ENCODE data around the gene DUOX1. TPM values are rescaled to one million over a fixed set of nuclear protein-coding genes. Genes with fewer than 3 reads are reported as not detected.

Gene DUOX1
- total and polyA plus RNA-seq, 12 donors: 0.14 to 0.99 (median 0.61) TPM; not detected in 1

- Histone ChIP-seq H3K9me3 (no peaks in the 10 kb centered on the region), H3K36me3 (peaks cover 0 to 19% (median 0%) of the 10 kb centered on the region in 9 donors), H3K27me3 (no peaks in the 10 kb centered on the region), H3K4me3 (no peak overlapping the region), H3K4me1 (peaks cover 0 to 15% (median 0%) of the 10 kb centered on the region in 9 donors), H3K27ac (no peak overlapping the region)
- DNase-seq: no peak
- TF ChIP-seq, protein P1, sequence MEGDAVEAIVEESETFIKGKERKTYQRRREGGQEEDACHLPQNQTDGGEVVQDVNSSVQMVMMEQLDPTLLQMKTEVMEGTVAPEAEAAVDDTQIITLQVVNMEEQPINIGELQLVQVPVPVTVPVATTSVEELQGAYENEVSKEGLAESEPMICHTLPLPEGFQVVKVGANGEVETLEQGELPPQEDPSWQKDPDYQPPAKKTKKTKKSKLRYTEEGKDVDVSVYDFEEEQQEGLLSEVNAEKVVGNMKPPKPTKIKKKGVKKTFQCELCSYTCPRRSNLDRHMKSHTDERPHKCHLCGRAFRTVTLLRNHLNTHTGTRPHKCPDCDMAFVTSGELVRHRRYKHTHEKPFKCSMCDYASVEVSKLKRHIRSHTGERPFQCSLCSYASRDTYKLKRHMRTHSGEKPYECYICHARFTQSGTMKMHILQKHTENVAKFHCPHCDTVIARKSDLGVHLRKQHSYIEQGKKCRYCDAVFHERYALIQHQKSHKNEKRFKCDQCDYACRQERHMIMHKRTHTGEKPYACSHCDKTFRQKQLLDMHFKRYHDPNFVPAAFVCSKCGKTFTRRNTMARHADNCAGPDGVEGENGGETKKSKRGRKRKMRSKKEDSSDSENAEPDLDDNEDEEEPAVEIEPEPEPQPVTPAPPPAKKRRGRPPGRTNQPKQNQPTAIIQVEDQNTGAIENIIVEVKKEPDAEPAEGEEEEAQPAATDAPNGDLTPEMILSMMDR (IDR thresholded peaks at IDR 0.05): no peak
- ATAC-seq: no peak
- intact Hi-C loops (cut with DNase I): no loop called here
- 85 to 86% methylated on average over 8 of the region's 8 CpGs for WGBS, 2 donors
These were observed 51.0 kb downstream of the DUOX1 start for GRCh38 chr15:45180648-45181436.

DNA sequence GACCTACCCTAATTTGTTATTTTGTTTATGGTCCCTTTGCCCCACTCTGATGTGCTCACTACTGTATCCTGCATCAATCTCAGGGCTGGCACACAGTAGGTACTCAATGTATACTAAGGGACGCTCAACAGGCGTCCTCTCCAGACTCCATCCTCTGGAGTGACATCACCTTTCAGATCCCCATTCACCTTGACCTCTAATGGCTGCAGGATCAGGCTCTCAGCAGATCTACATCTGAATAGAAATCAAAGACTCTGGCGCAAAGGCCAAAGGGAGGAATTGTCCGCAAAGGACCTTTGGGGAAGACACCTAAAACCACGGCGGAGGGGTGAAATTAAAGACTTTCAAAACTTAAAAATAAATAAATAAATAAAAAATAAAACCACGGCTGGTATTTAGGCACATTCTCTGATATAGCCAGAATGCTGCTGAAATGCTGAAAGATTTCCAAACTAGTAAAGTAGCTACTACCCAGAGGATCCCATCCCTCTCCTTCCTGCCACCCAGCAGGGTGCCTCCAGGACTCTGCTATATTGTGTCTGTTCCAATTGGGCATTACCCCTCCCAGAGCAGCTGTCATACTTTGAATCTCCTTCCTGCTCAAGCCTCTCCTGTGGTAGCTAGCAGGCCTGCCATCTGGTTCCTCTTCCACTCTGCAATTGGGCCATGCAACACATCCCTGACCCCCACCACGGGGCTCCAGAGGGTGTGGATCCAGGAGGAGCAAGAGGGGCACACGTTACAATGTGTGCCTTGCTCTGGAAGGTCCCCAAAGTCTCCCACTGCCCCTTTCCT is 51.9 kb downstream of the DUOX1 start:
- DNase-seq (no peak), ATAC-seq (no peak)
- Histone ChIP-seq H3K36me3 (peaks cover 0 to 10% (median 0%) of the 10 kb centered on the region in 9 donors), H3K27me3 (peaks cover 0 to 2% (median 0%) of the 10 kb centered on the region in 7 donors), H3K9me3 (no peaks in the 10 kb centered on the region), H3K27ac (no peak overlapping the region), H3K4me3 (no peak overlapping the region), H3K4me1 (peaks cover 0 to 24% (median 5%) of the 10 kb centered on the region in 9 donors)
- intact Hi-C loops (cut with DNase I): no loop called here
- TF ChIP-seq, protein P1 (IDR thresholded peaks at IDR 0.05): no peak
- WGBS, 2 donors: 85 to 90% methylated on average over 9 of the region's 9 CpGs

DNA sequence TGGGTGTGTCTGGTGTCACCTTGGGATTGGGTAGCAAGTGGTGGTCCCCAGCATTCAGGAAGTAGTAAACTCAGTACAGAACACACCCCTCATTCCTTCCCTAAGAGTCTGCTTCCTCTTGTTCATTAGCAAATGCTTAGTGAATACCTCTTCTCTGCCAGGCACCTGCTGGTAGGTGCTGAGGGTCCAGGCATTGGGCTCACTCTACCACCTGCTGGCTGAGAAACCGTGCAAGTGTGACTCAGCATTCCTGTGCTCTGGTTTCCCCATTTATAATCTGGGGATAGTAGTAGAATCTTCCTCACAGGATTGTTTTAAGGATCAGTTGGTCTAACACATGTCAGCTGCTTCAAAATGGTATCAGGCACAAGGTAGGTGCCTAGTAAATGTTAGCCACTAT is 53.2 kb downstream of the DUOX1 start:
- no peaks in the 10 kb centered on the region for H3K36me3 ChIP-seq
- no peak overlapping the region for H3K4me3 ChIP-seq
- 29 to 55% methylated on average over 1 of the region's 1 CpG for WGBS, 2 donors
- peaks cover 0 to 14% (median 0%) of the 10 kb centered on the region in 7 donors for H3K27me3 ChIP-seq
- TF ChIP-seq, protein P1 (IDR thresholded peaks at IDR 0.05): no peak
- peaks cover 0 to 31% (median 14%) of the 10 kb centered on the region in 9 donors for H3K4me1 ChIP-seq
- H3K9me3 ChIP-seq: no peaks in the 10 kb centered on the region
- intact Hi-C loops (cut with DNase I): no loop called here
- DNase-seq (no peak), ATAC-seq (no peak)
- no peak overlapping the region for H3K27ac ChIP-seq

GRCh38 chr15:45183511-45183910 is 53.7 kb downstream of the DUOX1 start:
- intact Hi-C loops (cut with DNase I): no loop called here
- Histone ChIP-seq H3K27ac (no peak overlapping the region), H3K27me3 (peaks cover 0 to 19% (median 0%) of the 10 kb centered on the region in 7 donors), H3K4me3 (no peak overlapping the region), H3K4me1 (peaks cover 0 to 36% (median 19%) of the 10 kb centered on the region in 9 donors), H3K36me3 (no peaks in the 10 kb centered on the region), H3K9me3 (no peaks in the 10 kb centered on the region)
- 85 to 96% methylated on average over 2 of the region's 2 CpGs for WGBS, 2 donors
- TF ChIP-seq, protein P1 (IDR thresholded peaks at IDR 0.05): no peak
- no peak for ATAC-seq
- DNase-seq: no peak
